CD4-positive, alpha-beta T cell (primary cell): Measurements from ENCODE around the gene ABCC8. TPM values are rescaled to one million over a fixed set of nuclear protein-coding genes. Genes with fewer than 3 reads are reported as not detected.

Experiments
- ATAC-seq: fragments of 200-7000 bp; cut with Tn5 transposase; one replicate; pipeline ENCODE4 v1.10.0; 2022; ENCODE audit warnings: mild to moderate bottlenecking; ENCODE audit not compliant: poor library complexity
- CTCF ChIA-PET: fragments of 350-600 bp; sonication (Branson Sonifier 250); formaldehyde crosslinking; loops from one replicate; lab custom pipeline; 2021; ENCODE audit warnings: antibody characterized with exemption, inconsistent platforms; lab: Charles Lee
- POLR2A ChIA-PET: fragments of 350-600 bp; sonication (Branson Sonifier 250); formaldehyde crosslinking; loops from one replicate; lab custom pipeline; 2021; ENCODE audit warnings: antibody characterized with exemption, inconsistent platforms; lab: Charles Lee
- DNase-seq, 14 experiments: peaks; one replicate each; pipeline ENCODE4 v3.0.0-alpha.2; 2013 to 2020; ENCODE audit warnings: mixed read lengths in 2 of 14
- H3K27ac ChIP-seq, 2 donors: one replicate each; pipeline versions ENCODE4 v1.5.1 to v1.7.0; 2013; ENCODE audit warnings: low read length in 2 of 2, low read depth in 1 of 2, mild to moderate bottlenecking in 1 of 2
- H3K27me3 ChIP-seq, 2 experiments: 1 replicate in 1 of 2; 2 replicates in 1 of 2; pipeline versions ENCODE4 v1.6.1 to v1.7.0; 2013; ENCODE audit warnings: low read length in 2 of 2, control low read depth in 1 of 2, mild to moderate bottlenecking in 1 of 2, moderate library complexity in 1 of 2; ENCODE audit not compliant: insufficient read depth in 2 of 2, control insufficient read depth in 1 of 2
- H3K36me3 ChIP-seq: one replicate; pipeline ENCODE4 v1.6.1; 2013; ENCODE audit warnings: low read length, control low read depth; ENCODE audit not compliant: insufficient read depth
- H3K4me1 ChIP-seq: one replicate; pipeline ENCODE4 v1.6.1; 2013; ENCODE audit warnings: low read length, control low read depth; ENCODE audit not compliant: insufficient read depth
- H3K4me3 ChIP-seq: one replicate; pipeline ENCODE4 v1.5.1; 2013; ENCODE audit warnings: mild to moderate bottlenecking, low read length, moderate library complexity
- H3K9me3 ChIP-seq, 2 experiments: 1 replicate in 1 of 2; 2 replicates in 1 of 2; pipeline versions ENCODE4 v1.6.1 to v1.7.0; 2013; ENCODE audit warnings: low read length in 2 of 2, mild to moderate bottlenecking in 2 of 2, control low read depth in 1 of 2, moderate library complexity in 1 of 2; ENCODE audit not compliant: control insufficient read depth in 1 of 2, insufficient read depth in 1 of 2
- H3K27ac Mint-ChIP-seq: one replicate; pipeline ENCODE4 v1.8.0; 2020; ENCODE audit warnings: mixed read lengths
- H3K27me3 Mint-ChIP-seq: one replicate; pipeline ENCODE4 v1.8.0; 2021; ENCODE audit warnings: mixed read lengths
- H3K36me3 Mint-ChIP-seq: one replicate; pipeline ENCODE4 v1.8.0; 2021; ENCODE audit warnings: low read depth, mixed read lengths
- H3K4me1 Mint-ChIP-seq: one replicate; pipeline ENCODE4 v1.8.0; 2021; ENCODE audit warnings: low read depth, mixed read lengths
- H3K4me3 Mint-ChIP-seq: one replicate; pipeline ENCODE4 v1.8.0; 2020; ENCODE audit warnings: mild to moderate bottlenecking, mixed read lengths
- H3K9me3 Mint-ChIP-seq: one replicate; pipeline ENCODE4 v1.8.0; 2020; ENCODE audit warnings: mixed read lengths
- CTCF ChIP-seq: fragments of 200-600 bp; IDR thresholded peaks from one replicate; pipeline ENCODE4 v1.8.0; 2022; ENCODE audit warnings: antibody characterized with exemption, mild to moderate bottlenecking
- intact Hi-C, 2 experiments: fragments of 100-400 bp; cut with DNase I in 1 of 2; cut with micrococcal nuclease in 1 of 2; formaldehyde crosslinking; loops; one replicate each; pipeline versions ENCODE4 v1.15.1 to v1.9.0; 2023 to 2025; cut with DNase I, micrococcal nuclease
- total RNA-seq, 174 experiments: library from RNA in 2 of 174; stranded (reverse) in 2 of 174; gene quantifications; one replicate each; pipeline ENCODE4 v1.2.3 and lab custom pipeline; 2021 to 2026

ABCC8 gene
- total RNA-seq, 2 experiments from 2014 or later, result not detected

DNA sequence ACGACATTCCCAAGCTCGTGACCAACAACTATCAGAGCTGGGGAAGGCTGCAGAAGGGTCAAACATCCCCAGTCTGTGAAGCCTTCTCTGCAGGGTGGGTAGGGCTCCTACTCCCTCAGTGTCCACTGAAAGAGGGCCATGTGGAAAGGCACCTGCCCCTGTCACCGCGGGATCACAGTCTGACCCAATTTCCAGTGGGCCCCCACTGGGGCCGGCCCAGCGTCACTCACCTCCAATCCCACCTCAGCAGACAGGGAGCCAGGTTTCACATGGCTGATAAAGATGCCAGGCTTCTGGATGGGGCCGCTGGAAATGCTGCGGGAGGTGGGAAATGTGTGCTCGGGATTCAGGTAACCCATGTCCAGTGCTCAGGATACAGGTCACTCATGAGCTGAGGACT is 47.6 kb upstream of the ABCC8 start:
- Mint-ChIP-seq H3K4me1 (no peaks in the 10 kb centered on the region), H3K27me3 (peaks cover 9% of the 10 kb centered on the region), H3K27ac (no peak overlapping the region), H3K36me3 (no peaks in the 10 kb centered on the region), H3K9me3 (no peaks in the 10 kb centered on the region), H3K4me3 (no peak overlapping the region)
- no peak for TF ChIP-seq CTCF
- DNase-seq, result no peak
- no peaks in the 10 kb centered on the region for H3K36me3 ChIP-seq
- ChIA-PET POLR2A (no interaction called here), CTCF (no interaction called here)
- peaks cover 0 to 1% of the 10 kb centered on the region in 2 experiments for H3K27me3 ChIP-seq
- no peak overlapping the region for H3K4me3 ChIP-seq
- no peaks in the 10 kb centered on the region for H3K9me3 ChIP-seq
- H3K4me1 ChIP-seq, result no peaks in the 10 kb centered on the region
- no peak for ATAC-seq
- intact Hi-C loops, result no loop called here
- no peak overlapping the region for H3K27ac ChIP-seq

DNA sequence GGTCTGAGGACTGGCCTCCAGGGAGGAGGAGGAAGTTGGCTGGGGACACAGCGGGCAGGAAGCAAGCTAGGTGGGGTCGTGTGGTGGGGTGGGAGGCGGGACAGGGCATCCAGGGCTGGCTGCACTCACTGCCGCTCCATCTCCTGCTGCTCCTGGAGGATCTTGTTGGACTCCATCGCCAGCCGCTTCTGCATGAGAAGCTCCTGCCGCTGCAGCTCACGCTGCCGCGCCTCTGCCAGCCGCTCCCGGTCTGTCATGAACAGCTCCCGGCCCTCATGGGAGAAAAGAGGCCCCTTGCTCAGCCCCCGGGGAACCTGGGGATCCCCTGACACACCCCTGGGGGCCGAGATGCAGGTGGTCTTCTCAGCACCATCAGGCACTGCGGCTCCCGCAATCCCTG is 46.0 kb upstream of the ABCC8 start:
- Mint-ChIP-seq H3K4me3 (no peak overlapping the region), H3K27me3 (peaks cover 5% of the 10 kb centered on the region), H3K4me1 (no peaks in the 10 kb centered on the region), H3K27ac (no peak overlapping the region), H3K36me3 (no peaks in the 10 kb centered on the region), H3K9me3 (no peaks in the 10 kb centered on the region)
- ATAC-seq (no peak), DNase-seq (no peak)
- Histone ChIP-seq H3K9me3 (no peaks in the 10 kb centered on the region), H3K4me1 (no peaks in the 10 kb centered on the region), H3K36me3 (no peaks in the 10 kb centered on the region), H3K27ac (no peak overlapping the region), H3K27me3 (no peaks in the 10 kb centered on the region), H3K4me3 (no peak overlapping the region)
- TF ChIP-seq CTCF, result no peak
- intact Hi-C loops, result no loop called here
- ChIA-PET POLR2A (no interaction called here), CTCF (no interaction called here)

GRCh38 chr11:17521106-17521900 is 44.7 kb upstream of the ABCC8 start:
- no peaks in the 10 kb centered on the region for H3K36me3 Mint-ChIP-seq
- DNase-seq (no peak), ATAC-seq (no peak)
- peaks cover 2 to 4% of the 10 kb centered on the region in 2 experiments for H3K27me3 ChIP-seq
- no peak overlapping the region for H3K27ac ChIP-seq
- intact Hi-C loops, result no loop called here
- H3K9me3 Mint-ChIP-seq, result no peaks in the 10 kb centered on the region
- H3K36me3 ChIP-seq, result no peaks in the 10 kb centered on the region
- H3K4me3 Mint-ChIP-seq, result no peak overlapping the region
- no peaks in the 10 kb centered on the region for H3K9me3 ChIP-seq
- no peaks in the 10 kb centered on the region for H3K4me1 Mint-ChIP-seq
- H3K4me3 ChIP-seq, result no peak overlapping the region
- H3K4me1 ChIP-seq, result no peaks in the 10 kb centered on the region
- ChIA-PET POLR2A (no interaction called here), CTCF (interaction anchor here (1.5 kb wide), 1 partner anchor 291 kb away, joined by 3 read pairs; no protein-coding TSS in a partner anchor)
- peaks cover 4% of the 10 kb centered on the region for H3K27me3 Mint-ChIP-seq
- no peak for TF ChIP-seq CTCF
- H3K27ac Mint-ChIP-seq, result no peak overlapping the region
